ENCODE data around the gene EXTL2.

GRCh38 chr1:100904528-100904927, 9.9 kb upstream of the EXTL2 start:
- TF ChIP-seq CTCF (IDR thresholded peaks at IDR 0.05 in 2 of 3, conservative IDR thresholded peaks at IDR 0.05 in 1 of 3; ENCODE audit: control insufficient read depth in 2 of 3, extremely low read depth in 1 of 3, insufficient read depth in 1 of 3, low read depth in 3 of 3, low read length in 3 of 3) (no peak), POLR2AphosphoS5 (IDR thresholded peaks at IDR 0.05; ENCODE audit: low read length) (no peak), TAF1 (IDR thresholded peaks at IDR 0.05; ENCODE audit: borderline replicate concordance, low read depth, low read length) (no peak), CBX5 (IDR thresholded peaks at IDR 0.05; ENCODE audit: low read depth) (no peak), FOS (IDR thresholded peaks at IDR 0.05; ENCODE audit: borderline replicate concordance, extremely low read depth, insufficient read length) (no peak), POLR2A (IDR thresholded peaks at IDR 0.05; ENCODE audit: low read depth, low read length) (no peak), ETV6 (conservative IDR thresholded peaks at IDR 0.05 in 1 of 2, IDR thresholded peaks at IDR 0.05 in 1 of 2; ENCODE audit: borderline replicate concordance in 1 of 2, low read depth in 1 of 2) (no peak), ZNF687 (IDR thresholded peaks at IDR 0.05) (no peak), YY1 (IDR thresholded peaks at IDR 0.05; ENCODE audit: low read depth, low read length) (no peak), MYC (IDR thresholded peaks at IDR 0.05; ENCODE audit: insufficient read depth, insufficient read length, insufficient replicate concordance, low read length, severe bottlenecking) (no peak)
- TF ChIP-seq, protein P1, sequence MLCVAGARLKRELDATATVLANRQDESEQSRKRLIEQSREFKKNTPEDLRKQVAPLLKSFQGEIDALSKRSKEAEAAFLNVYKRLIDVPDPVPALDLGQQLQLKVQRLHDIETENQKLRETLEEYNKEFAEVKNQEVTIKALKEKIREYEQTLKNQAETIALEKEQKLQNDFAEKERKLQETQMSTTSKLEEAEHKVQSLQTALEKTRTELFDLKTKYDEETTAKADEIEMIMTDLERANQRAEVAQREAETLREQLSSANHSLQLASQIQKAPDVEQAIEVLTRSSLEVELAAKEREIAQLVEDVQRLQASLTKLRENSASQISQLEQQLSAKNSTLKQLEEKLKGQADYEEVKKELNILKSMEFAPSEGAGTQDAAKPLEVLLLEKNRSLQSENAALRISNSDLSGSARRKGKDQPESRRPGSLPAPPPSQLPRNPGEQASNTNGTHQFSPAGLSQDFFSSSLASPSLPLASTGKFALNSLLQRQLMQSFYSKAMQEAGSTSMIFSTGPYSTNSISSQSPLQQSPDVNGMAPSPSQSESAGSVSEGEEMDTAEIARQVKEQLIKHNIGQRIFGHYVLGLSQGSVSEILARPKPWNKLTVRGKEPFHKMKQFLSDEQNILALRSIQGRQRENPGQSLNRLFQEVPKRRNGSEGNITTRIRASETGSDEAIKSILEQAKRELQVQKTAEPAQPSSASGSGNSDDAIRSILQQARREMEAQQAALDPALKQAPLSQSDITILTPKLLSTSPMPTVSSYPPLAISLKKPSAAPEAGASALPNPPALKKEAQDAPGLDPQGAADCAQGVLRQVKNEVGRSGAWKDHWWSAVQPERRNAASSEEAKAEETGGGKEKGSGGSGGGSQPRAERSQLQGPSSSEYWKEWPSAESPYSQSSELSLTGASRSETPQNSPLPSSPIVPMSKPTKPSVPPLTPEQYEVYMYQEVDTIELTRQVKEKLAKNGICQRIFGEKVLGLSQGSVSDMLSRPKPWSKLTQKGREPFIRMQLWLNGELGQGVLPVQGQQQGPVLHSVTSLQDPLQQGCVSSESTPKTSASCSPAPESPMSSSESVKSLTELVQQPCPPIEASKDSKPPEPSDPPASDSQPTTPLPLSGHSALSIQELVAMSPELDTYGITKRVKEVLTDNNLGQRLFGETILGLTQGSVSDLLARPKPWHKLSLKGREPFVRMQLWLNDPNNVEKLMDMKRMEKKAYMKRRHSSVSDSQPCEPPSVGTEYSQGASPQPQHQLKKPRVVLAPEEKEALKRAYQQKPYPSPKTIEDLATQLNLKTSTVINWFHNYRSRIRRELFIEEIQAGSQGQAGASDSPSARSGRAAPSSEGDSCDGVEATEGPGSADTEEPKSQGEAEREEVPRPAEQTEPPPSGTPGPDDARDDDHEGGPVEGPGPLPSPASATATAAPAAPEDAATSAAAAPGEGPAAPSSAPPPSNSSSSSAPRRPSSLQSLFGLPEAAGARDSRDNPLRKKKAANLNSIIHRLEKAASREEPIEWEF (IDR thresholded peaks at IDR 0.05; ENCODE audit: insufficient replicate concordance, low read depth, low read length) = no peak
